Measurements from ENCODE around the gene CPNE2. TPM values are rescaled to one million over a fixed set of nuclear protein-coding genes. Genes with fewer than 3 reads are reported as not detected.
A peak's percentile ranks its signal among the peaks of the same experiment; 100 is the strongest.

Gene CPNE2
- total RNA-seq, 1 donor from 2014 or later, result 64.5 TPM

GRCh38 chr16:57152096-57153093, 60.0 kb downstream of the CPNE2 start:
- ATAC-seq, result no peak
- H3K9me3 ChIP-seq, result no peaks in the 10 kb centered on the region
- H3K4me3 ChIP-seq, result no peak overlapping the region
- H3K27me3 ChIP-seq, result no peaks in the 10 kb centered on the region
- peaks cover 52% of the 10 kb centered on the region for H3K36me3 ChIP-seq
- H3K27ac ChIP-seq, result peak overlapping the region; percentile 24
- no peak for DNase-seq
- TF ChIP-seq CTCF (IDR thresholded peaks at IDR 0.05), result no peak
- intact Hi-C loops (cut with DNase I), result no loop called here
- peaks cover 31% of the 10 kb centered on the region for H3K4me1 ChIP-seq

- Histone ChIP-seq H3K4me3 (no peak overlapping the region), H3K9me3 (no peaks in the 10 kb centered on the region), H3K27ac (no peak overlapping the region), H3K27me3 (no peaks in the 10 kb centered on the region), H3K4me1 (peaks cover 16% of the 10 kb centered on the region), H3K36me3 (peaks cover 65% of the 10 kb centered on the region)
- DNase-seq (no peak), ATAC-seq (no peak)
- no peak for TF ChIP-seq CTCF (IDR thresholded peaks at IDR 0.05)
- intact Hi-C loops (cut with DNase I), result no loop called here
Measured at GRCh38 chr16:57153841-57154240, 61.5 kb downstream of the CPNE2 start.

- no peak for TF ChIP-seq CTCF (IDR thresholded peaks at IDR 0.05)
- Histone ChIP-seq H3K9me3 (no peaks in the 10 kb centered on the region), H3K4me1 (peaks cover 7% of the 10 kb centered on the region), H3K4me3 (no peak overlapping the region), H3K27me3 (no peaks in the 10 kb centered on the region), H3K27ac (no peak overlapping the region), H3K36me3 (peaks cover 72% of the 10 kb centered on the region)
- intact Hi-C loops (cut with DNase I), result no loop called here
- ATAC-seq (no peak), DNase-seq (no peak)
Measured at GRCh38 chr16:57155702-57156350, 63.4 kb downstream of the CPNE2 start.

- no peaks in the 10 kb centered on the region for H3K9me3 ChIP-seq
- H3K36me3 ChIP-seq, result peaks cover 76% of the 10 kb centered on the region
- H3K27ac ChIP-seq, result no peak overlapping the region
- ATAC-seq (no peak), DNase-seq (no peak)
- no peak for TF ChIP-seq CTCF (IDR thresholded peaks at IDR 0.05)
- intact Hi-C loops (cut with DNase I), result no loop called here
- H3K4me3 ChIP-seq, result no peak overlapping the region
- no peaks in the 10 kb centered on the region for H3K27me3 ChIP-seq
- H3K4me1 ChIP-seq, result peaks cover 7% of the 10 kb centered on the region
Measured at GRCh38 chr16:57156351-57156703, 63.9 kb downstream of the CPNE2 start.

GRCh38 chr16:57157533-57157932, 65.2 kb downstream of the CPNE2 start:
- H3K9me3 ChIP-seq, result no peaks in the 10 kb centered on the region
- no peaks in the 10 kb centered on the region for H3K4me1 ChIP-seq
- no peaks in the 10 kb centered on the region for H3K27me3 ChIP-seq
- intact Hi-C loops (cut with DNase I), result no loop called here
- no peak for ATAC-seq
- no peak overlapping the region for H3K4me3 ChIP-seq
- H3K36me3 ChIP-seq, result peaks cover 80% of the 10 kb centered on the region
- H3K27ac ChIP-seq, result no peak overlapping the region
- no peak for DNase-seq
- no peak for TF ChIP-seq CTCF (IDR thresholded peaks at IDR 0.05)
